Left ventricle myocardium superior (tissue), 1 donor: ENCODE measurements around the gene CLINT1. TPM values are rescaled to one million over a fixed set of nuclear protein-coding genes. Genes with fewer than 3 reads are reported as not detected.

Experiments
- ATAC-seq: fragments of 200-7000 bp; cut with Tn5 transposase; one replicate; pipeline ENCODE4 v1.9.1; 2020; ENCODE audit warnings: mild to moderate bottlenecking, moderate library complexity
- DNase-seq: peaks from one replicate; pipeline ENCODE4 v3.0.0-alpha.2; 2020
- intact Hi-C: fragments of 100-400 bp; cut with micrococcal nuclease; formaldehyde crosslinking; loops from one replicate; pipeline ENCODE4 v1.11.0; 2022
- total RNA-seq: library from RNA; stranded (reverse); fragmentation: NEBNext Ultra II Directional; extraction: Animal tissue kit (Norgen Biotek cat#: 25700); gene quantifications from one replicate; pipeline ENCODE4 v1.2.1, GENCODE V29; 2021
- donor health status: DM: no; HTN: yes; CAD: no; lungs with severe emphysema.

The CLINT1 gene
- total RNA-seq, 1 donor from 2014 or later, result 51.9 TPM

DNA sequence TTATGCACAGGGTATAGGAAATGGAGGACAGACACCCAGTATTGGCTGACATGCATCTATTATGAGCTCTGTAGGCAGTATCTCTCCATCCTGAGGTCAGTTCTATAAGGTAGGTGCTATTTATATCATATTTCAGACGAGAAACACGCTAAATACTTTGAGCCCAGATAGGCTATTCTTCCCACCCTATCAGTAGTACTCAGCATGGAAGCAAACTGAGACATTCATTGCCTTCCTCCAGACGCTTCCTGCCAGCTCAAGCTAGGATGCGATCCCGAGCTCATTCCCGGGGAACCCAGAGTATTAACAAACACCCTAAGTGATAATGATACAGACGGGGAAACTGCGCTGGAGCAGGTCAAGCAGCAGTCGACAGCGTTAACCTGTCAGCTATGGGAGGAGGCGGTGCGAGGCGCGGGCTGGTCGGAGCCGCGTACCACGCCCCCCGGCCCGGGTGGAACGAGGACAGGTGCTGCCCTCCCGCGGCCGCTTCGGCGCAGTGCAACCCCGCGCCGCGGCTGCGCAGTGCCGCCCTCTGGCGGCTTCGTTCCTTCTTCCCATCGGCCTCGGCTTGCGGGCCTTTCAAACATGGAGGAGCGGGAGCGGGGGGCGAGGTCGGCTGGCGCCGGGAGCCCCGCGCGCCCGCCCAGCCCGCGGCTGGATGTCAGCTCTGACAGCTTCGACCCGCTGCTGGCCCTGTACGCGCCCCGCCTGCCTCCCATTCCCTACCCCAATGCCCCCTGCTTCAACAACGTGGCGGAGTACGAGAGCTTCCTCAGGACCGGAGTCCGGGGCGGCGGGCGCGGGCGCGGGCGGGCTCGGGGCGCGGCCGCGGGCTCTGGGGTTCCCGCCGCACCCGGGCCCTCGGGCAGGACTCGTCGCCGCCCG is 115.5 kb downstream of the CLINT1 start, which contains the start of gene LSM11:
Gene LSM11, plus strand, starts transcription at position 550 of the 888 bp plus-strand sequence. Its CDS starts 39 bp downstream, at position 589.
- DNase-seq (peak; percentile 95), ATAC-seq (peak; percentile 96)
- intact Hi-C loops, result no loop called here

DNA sequence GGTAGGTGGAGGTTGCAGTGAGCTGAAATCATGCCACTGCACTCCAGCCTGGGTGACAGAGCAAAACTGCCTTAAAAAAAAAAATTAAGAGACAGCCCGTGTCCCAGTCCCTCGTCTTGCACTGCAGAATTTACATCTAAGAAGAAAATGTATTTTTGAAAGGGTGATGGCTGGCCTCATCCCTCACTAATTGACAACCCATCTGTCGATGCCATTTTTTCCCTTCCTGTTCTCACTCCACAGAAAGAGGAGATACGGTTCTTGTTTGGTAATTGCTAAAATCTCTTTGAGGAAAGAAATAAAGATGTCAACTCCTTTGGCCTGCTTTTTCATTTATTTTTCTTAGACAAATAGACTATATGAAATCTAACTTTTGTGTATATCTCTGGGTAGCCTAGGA is 117.8 kb downstream of the CLINT1 start:
- intact Hi-C loops, result no loop called here
- DNase-seq (no peak), ATAC-seq (no peak)

DNA sequence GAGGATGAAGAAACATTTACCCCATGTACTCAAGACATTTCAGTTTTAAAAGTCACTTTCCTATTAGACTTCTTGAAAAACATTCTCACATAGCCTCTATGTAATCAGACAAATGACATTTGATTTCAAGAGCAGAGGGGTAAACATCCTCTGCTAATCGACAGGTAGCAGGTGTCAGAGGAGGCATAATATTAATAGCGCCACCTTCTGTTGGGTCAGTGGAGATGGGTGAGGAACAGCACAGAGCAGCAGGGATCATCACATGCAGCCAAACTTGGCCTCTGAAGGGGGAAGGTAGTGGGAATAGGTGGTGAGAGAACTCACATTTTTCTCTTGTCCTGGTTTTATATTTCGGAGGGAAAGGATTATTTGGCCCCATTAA is 118.7 kb downstream of the CLINT1 start:
- no peak for ATAC-seq
- intact Hi-C loops, result no loop called here
- no peak for DNase-seq

DNA sequence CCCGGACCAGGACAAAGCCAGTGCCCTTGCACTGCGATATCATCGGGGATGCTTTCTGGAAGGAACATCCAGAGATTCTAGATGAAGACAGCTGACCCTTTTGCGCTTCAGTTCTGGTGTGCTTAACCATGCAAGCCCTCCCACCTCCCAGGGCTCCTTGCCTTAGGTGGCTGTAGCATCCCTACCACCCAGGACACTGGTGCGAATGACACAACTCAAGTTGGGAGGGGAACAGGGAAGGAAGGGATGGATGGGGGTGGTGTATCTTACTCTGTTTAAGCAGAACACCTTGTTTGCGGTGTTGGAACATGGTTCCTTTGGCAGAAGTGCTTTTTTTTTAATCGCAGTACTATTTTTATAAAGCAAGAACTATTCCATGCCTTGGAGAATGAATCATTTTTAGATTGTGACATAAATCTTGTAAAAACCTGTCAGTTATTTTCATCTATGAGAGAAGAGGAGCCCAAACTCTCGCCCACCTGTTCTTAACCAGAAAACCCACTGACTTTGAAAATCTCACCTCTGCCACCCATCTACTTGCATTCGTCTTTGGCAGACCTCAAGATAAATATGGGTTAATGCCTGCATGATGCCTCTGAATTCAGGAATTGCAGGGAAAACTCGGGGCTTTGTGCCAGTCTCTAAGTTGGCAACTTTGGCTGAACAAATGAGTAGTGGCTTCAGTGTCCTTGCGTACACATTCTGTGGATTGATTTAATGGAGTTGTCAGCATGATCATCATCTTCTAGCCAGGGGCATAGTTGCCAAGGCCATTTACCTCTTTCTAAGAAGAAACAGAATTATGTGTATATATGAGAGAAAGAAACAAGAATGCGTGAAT is 119.3 kb downstream of the CLINT1 start:
- intact Hi-C loops, result no loop called here
- ATAC-seq, result no peak
- no peak for DNase-seq

DNA sequence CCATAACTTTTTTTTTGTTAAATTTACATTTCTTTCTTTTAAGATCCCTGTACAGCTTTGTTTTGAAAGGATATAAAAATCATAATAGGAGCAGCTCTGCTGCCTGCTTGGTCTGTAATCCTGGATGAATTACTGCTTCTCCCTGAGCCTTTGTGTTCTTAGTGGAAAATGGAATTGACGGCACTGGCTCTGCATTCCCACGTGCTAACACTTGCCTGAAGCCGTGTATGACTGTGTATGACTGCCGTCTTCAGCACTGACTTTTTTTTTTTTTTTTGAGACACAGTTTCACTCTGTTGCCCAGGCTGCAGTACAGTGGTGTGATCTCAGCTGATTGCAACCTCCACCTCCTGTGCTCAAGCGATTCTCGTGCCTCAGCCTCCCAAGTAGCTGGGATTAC is 123.0 kb downstream of the CLINT1 start:
- no peak for DNase-seq
- no peak for ATAC-seq
- intact Hi-C loops, result no loop called here

Other genes with a start within 250 kb of the CLINT1 start
- gene SOX30, start 206.7 kb downstream of the CLINT1 start, total RNA-seq, result not detected
- not detected for gene C5orf52, start 187.6 kb downstream of the CLINT1 start, total RNA-seq
- 5.3 TPM for gene THG1L, start 127.7 kb downstream of the CLINT1 start, total RNA-seq
- 1.7 TPM for gene LSM11, start 115.4 kb downstream of the CLINT1 start, total RNA-seq